Astrocyte (in vitro differentiated cells and primary cell): ENCODE data around the gene DSTN. TPM values are rescaled to one million over a fixed set of nuclear protein-coding genes. Genes with fewer than 3 reads are reported as not detected.

Experiments
- DNase-seq: peaks from one replicate; pipeline ENCODE4 v3.0.0-alpha.2; 2010; ENCODE audit warnings: low read depth
- FAIRE-seq: peaks from 2 replicates; lab custom pipeline; 2011; peaks lifted over from hg19 to GRCh38; lab: Jason Lieb, UNC
- H2AFZ ChIP-seq: 2 replicates; pipeline ENCODE4 v1.6.0; 2012; ENCODE audit warnings: low read depth, low read length, inconsistent platforms
- H3K27ac ChIP-seq: 2 replicates; pipeline ENCODE4 v1.5.1; 2011; ENCODE audit warnings: low read depth, low read length, inconsistent platforms
- H3K27me3 ChIP-seq: 2 replicates; pipeline ENCODE4 v1.6.0; 2011; ENCODE audit warnings: low read length, inconsistent platforms; ENCODE audit not compliant: insufficient read depth
- H3K36me3 ChIP-seq: 2 replicates; pipeline ENCODE4 v1.5.1; 2011; ENCODE audit warnings: low read length, inconsistent platforms; ENCODE audit not compliant: insufficient read depth
- H3K4me1 ChIP-seq: 2 replicates; pipeline ENCODE4 v1.5.1; 2011; ENCODE audit warnings: low read length, inconsistent platforms; ENCODE audit not compliant: insufficient read depth
- H3K4me2 ChIP-seq: 2 replicates; pipeline ENCODE4 v1.6.0; 2012; ENCODE audit warnings: low read length, inconsistent platforms
- H3K4me3 ChIP-seq: 2 replicates; pipeline ENCODE4 v1.5.1; 2011; ENCODE audit warnings: low read depth, mild to moderate bottlenecking, low read length, inconsistent platforms; ENCODE audit not compliant: insufficient read depth
- H3K79me2 ChIP-seq: 2 replicates; pipeline ENCODE4 v1.6.0; 2012; ENCODE audit warnings: mild to moderate bottlenecking, low read length, inconsistent platforms; ENCODE audit not compliant: insufficient read depth
- H3K9ac ChIP-seq: 2 replicates; pipeline ENCODE4 v1.6.0; 2012; ENCODE audit warnings: mild to moderate bottlenecking, low read length, inconsistent platforms
- H3K9me3 ChIP-seq: 2 replicates; pipeline ENCODE4 v1.5.1; 2012; ENCODE audit warnings: low read depth, mild to moderate bottlenecking, low read length, inconsistent platforms; ENCODE audit not compliant: insufficient read depth
- H4K20me1 ChIP-seq: 2 replicates; pipeline ENCODE4 v1.6.0; 2012; ENCODE audit warnings: low read length, inconsistent platforms; ENCODE audit not compliant: insufficient read depth
- H3K27ac Mint-ChIP-seq: one replicate; pipeline ENCODE4 v1.8.0; 2021; ENCODE audit warnings: mild to moderate bottlenecking, mixed read lengths; ENCODE audit not compliant: unreplicated experiment
- H3K27me3 Mint-ChIP-seq: one replicate; pipeline ENCODE4 v1.8.0; 2021; ENCODE audit warnings: low read depth, mixed read lengths; ENCODE audit not compliant: unreplicated experiment
- H3K36me3 Mint-ChIP-seq: one replicate; pipeline ENCODE4 v1.8.0; 2021; ENCODE audit warnings: low read depth, mixed read lengths; ENCODE audit not compliant: unreplicated experiment
- H3K4me1 Mint-ChIP-seq: one replicate; pipeline ENCODE4 v1.8.0; 2021; ENCODE audit warnings: low read depth, mixed read lengths; ENCODE audit not compliant: unreplicated experiment
- H3K4me3 Mint-ChIP-seq: one replicate; pipeline ENCODE4 v1.8.0; 2021; ENCODE audit warnings: mild to moderate bottlenecking, moderate library complexity, mixed read lengths; ENCODE audit not compliant: unreplicated experiment
- H3K9me3 Mint-ChIP-seq: one replicate; pipeline ENCODE4 v1.8.0; 2021; ENCODE audit warnings: mild to moderate bottlenecking, mixed read lengths; ENCODE audit not compliant: unreplicated experiment
- EZH2 ChIP-seq: IDR thresholded peaks from 2 replicates; pipeline ENCODE4 v1.6.1; 2012; ENCODE audit warnings: mild to moderate bottlenecking, low read length, inconsistent platforms; ENCODE audit not compliant: insufficient read depth
- total RNA-seq: library from RNA; stranded (reverse); gene quantifications from 2 replicates; pipeline ENCODE4 v1.2.1, GENCODE V29; 2021
- TF ChIP-seq, protein P1 (sequence below): IDR thresholded peaks from 2 replicates; pipeline ENCODE4 v1.5.1; 2011; ENCODE audit warnings: low read depth, mild to moderate bottlenecking, inconsistent platforms, low read length, moderate library complexity; ENCODE audit not compliant: insufficient read depth

Gene DSTN
- total RNA-seq, 1 donor from 2014 or later: 552 TPM

- H3K36me3 ChIP-seq: peaks cover 49% of the 10 kb centered on the region
- no peak overlapping the region for H3K4me2 ChIP-seq
- Mint-ChIP-seq H3K4me3 (no peak overlapping the region), H3K27me3 (no peaks in the 10 kb centered on the region), H3K36me3 (peaks cover 12% of the 10 kb centered on the region), H3K9me3 (no peaks in the 10 kb centered on the region), H3K4me1 (peaks cover 8% of the 10 kb centered on the region), H3K27ac (no peak overlapping the region)
- no peak for TF ChIP-seq EZH2
- peaks cover 100% of the 10 kb centered on the region for H4K20me1 ChIP-seq
- H3K4me1 ChIP-seq: no peaks in the 10 kb centered on the region
- no peaks in the 10 kb centered on the region for H3K27me3 ChIP-seq
- no peak for FAIRE-seq
- no peak for DNase-seq
- no peaks in the 10 kb centered on the region for H3K9me3 ChIP-seq
- peaks cover 91% of the 10 kb centered on the region for H3K79me2 ChIP-seq
- H2AFZ ChIP-seq: no peak overlapping the region
- H3K4me3 ChIP-seq: no peak overlapping the region
- H3K27ac ChIP-seq: no peak overlapping the region
- H3K9ac ChIP-seq: no peak overlapping the region
Observed at GRCh38 chr20:17637413-17637780, 67.5 kb downstream of the DSTN start.

- H3K4me1 Mint-ChIP-seq: peaks cover 8% of the 10 kb centered on the region
- Histone ChIP-seq H3K9me3 (no peaks in the 10 kb centered on the region), H3K9ac (no peak overlapping the region), H3K27me3 (no peaks in the 10 kb centered on the region), H3K4me3 (no peak overlapping the region), H3K4me1 (no peaks in the 10 kb centered on the region), H4K20me1 (peaks cover 100% of the 10 kb centered on the region), H3K79me2 (peaks cover 92% of the 10 kb centered on the region), H2AFZ (no peak overlapping the region), H3K36me3 (peaks cover 45% of the 10 kb centered on the region), H3K4me2 (no peak overlapping the region), H3K27ac (no peak overlapping the region)
- peak overlapping the region; percentile 53 for H3K27ac Mint-ChIP-seq
- no peaks in the 10 kb centered on the region for H3K9me3 Mint-ChIP-seq
- no peak overlapping the region for H3K4me3 Mint-ChIP-seq
- H3K36me3 Mint-ChIP-seq: peaks cover 12% of the 10 kb centered on the region
- no peak for DNase-seq
- no peaks in the 10 kb centered on the region for H3K27me3 Mint-ChIP-seq
- TF ChIP-seq, protein P1, sequence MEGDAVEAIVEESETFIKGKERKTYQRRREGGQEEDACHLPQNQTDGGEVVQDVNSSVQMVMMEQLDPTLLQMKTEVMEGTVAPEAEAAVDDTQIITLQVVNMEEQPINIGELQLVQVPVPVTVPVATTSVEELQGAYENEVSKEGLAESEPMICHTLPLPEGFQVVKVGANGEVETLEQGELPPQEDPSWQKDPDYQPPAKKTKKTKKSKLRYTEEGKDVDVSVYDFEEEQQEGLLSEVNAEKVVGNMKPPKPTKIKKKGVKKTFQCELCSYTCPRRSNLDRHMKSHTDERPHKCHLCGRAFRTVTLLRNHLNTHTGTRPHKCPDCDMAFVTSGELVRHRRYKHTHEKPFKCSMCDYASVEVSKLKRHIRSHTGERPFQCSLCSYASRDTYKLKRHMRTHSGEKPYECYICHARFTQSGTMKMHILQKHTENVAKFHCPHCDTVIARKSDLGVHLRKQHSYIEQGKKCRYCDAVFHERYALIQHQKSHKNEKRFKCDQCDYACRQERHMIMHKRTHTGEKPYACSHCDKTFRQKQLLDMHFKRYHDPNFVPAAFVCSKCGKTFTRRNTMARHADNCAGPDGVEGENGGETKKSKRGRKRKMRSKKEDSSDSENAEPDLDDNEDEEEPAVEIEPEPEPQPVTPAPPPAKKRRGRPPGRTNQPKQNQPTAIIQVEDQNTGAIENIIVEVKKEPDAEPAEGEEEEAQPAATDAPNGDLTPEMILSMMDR: no peak
- TF ChIP-seq EZH2: no peak
- no peak for FAIRE-seq
Observed at GRCh38 chr20:17637985-17638640, 68.2 kb downstream of the DSTN start.

DNA sequence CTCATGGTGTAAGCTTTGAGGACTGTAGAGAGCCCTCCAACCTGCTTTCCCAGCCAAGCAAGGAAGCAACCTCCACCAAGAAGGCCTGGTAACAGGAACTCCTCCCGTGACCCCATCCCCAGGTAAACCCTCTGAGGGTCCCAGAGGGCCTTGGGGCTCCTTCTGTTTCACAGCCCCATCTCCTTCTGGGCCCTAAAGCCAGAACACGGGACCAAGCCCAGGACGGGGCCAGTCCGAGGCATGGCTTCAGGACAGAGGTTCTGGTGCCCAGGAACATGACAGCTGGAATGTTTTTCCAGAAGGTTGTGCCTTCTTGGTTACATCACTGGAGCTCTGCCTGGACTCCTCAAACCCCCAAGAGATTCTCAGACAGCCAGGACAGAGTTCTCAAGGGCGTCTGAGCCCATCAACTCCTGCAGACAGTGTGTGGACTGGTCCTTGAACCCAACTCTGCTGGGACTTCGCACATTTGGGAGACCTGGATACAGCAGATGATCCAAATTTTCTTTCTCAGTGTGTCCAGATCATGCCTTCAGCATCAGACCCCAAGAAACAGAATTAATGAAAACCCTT is 69.0 kb downstream of the DSTN start:
- FAIRE-seq (no peak), DNase-seq (no peak)
- Mint-ChIP-seq H3K9me3 (no peaks in the 10 kb centered on the region), H3K4me3 (no peak overlapping the region), H3K27me3 (no peaks in the 10 kb centered on the region), H3K27ac (peak overlapping the region; percentile 31), H3K4me1 (peaks cover 14% of the 10 kb centered on the region), H3K36me3 (peaks cover 12% of the 10 kb centered on the region)
- Histone ChIP-seq H3K4me1 (peaks cover 6% of the 10 kb centered on the region), H2AFZ (no peak overlapping the region), H3K9ac (no peak overlapping the region), H3K4me3 (no peak overlapping the region), H3K27ac (no peak overlapping the region), H3K9me3 (no peaks in the 10 kb centered on the region), H3K36me3 (peaks cover 41% of the 10 kb centered on the region), H3K79me2 (peaks cover 93% of the 10 kb centered on the region), H4K20me1 (peaks cover 100% of the 10 kb centered on the region), H3K4me2 (no peak overlapping the region), H3K27me3 (no peaks in the 10 kb centered on the region)
- TF ChIP-seq, protein P1: no peak
- TF ChIP-seq EZH2: no peak
